ENCODE data around the gene APIP. TPM values are rescaled to one million over a fixed set of nuclear protein-coding genes. Genes with fewer than 3 reads are reported as not detected.
"Not testable (repeated sequence)": the region's sequence is repeated elsewhere in the genome, so short reads cannot be mapped to it uniquely, and the experiment has no call there.

Gene APIP
- total RNA-seq, 1 experiment from 2014 or later: 39.3 TPM

GRCh38 chr11:34926101-34926830, 10.1 kb upstream of the APIP start:
- peak; percentile 81 for DNase-seq (ENCODE audit: low spot score)

- no peak for DNase-seq (ENCODE audit: low spot score)
Measured at GRCh38 chr11:34924714-34925113, 8.5 kb upstream of the APIP start.

GRCh38 chr11:34921156-34921555, 5.0 kb upstream of the APIP start:
- DNase-seq (ENCODE audit: low spot score): no peak

GRCh38 chr11:34916843-34917770, 928 bp upstream of the APIP start:
- DNase-seq (ENCODE audit: low spot score): no peak

- no peak for DNase-seq (ENCODE audit: low spot score)
Measured at GRCh38 chr11:34915136-34916014, 804 bp downstream of the APIP start.

GRCh38 chr11:34913556-34913955, 2.6 kb downstream of the APIP start:
- not testable (repeated sequence) for DNase-seq (ENCODE audit: low spot score)

GRCh38 chr11:34911676-34912075, 4.5 kb downstream of the APIP start:
- DNase-seq (ENCODE audit: low spot score): no peak

GRCh38 chr11:34910817-34911216, 5.4 kb downstream of the APIP start:
- no peak for DNase-seq (ENCODE audit: low spot score)

- DNase-seq (ENCODE audit: low spot score): no peak
Measured at GRCh38 chr11:34909955-34910354, 6.2 kb downstream of the APIP start.

GRCh38 chr11:34909415-34909814, 6.8 kb downstream of the APIP start:
- DNase-seq (ENCODE audit: low spot score): no peak

- no peak for DNase-seq (ENCODE audit: low spot score)
Measured at GRCh38 chr11:34907934-34908593, 8.1 kb downstream of the APIP start.

GRCh38 chr11:34905666-34906065, 10.5 kb downstream of the APIP start:
- DNase-seq (ENCODE audit: low spot score): no peak

GRCh38 chr11:34904421-34904955, 11.7 kb downstream of the APIP start:
- peak; percentile 83 for DNase-seq (ENCODE audit: low spot score)

GRCh38 chr11:34899633-34900016, 16.6 kb downstream of the APIP start:
- no peak for DNase-seq (ENCODE audit: low spot score)

GRCh38 chr11:34898474-34898873, 17.7 kb downstream of the APIP start:
- DNase-seq (ENCODE audit: low spot score): no peak

GRCh38 chr11:34897171-34897870, 18.9 kb downstream of the APIP start:
- no peak for DNase-seq (ENCODE audit: low spot score)

GRCh38 chr11:34896191-34896590, 20.0 kb downstream of the APIP start:
- not testable (repeated sequence) for DNase-seq (ENCODE audit: low spot score)

GRCh38 chr11:34893416-34893815, 22.8 kb downstream of the APIP start:
- DNase-seq (ENCODE audit: low spot score): no peak

GRCh38 chr11:34891611-34892010, 24.6 kb downstream of the APIP start:
- no peak for DNase-seq (ENCODE audit: low spot score)

- DNase-seq (ENCODE audit: low spot score): peak; percentile 85
Measured at GRCh38 chr11:34890812-34891211, 25.4 kb downstream of the APIP start.
